ENCODE measurements around the gene RXFP2.
A peak's percentile ranks its signal among the peaks of the same experiment; 100 is the strongest.

Gene RXFP2

DNA sequence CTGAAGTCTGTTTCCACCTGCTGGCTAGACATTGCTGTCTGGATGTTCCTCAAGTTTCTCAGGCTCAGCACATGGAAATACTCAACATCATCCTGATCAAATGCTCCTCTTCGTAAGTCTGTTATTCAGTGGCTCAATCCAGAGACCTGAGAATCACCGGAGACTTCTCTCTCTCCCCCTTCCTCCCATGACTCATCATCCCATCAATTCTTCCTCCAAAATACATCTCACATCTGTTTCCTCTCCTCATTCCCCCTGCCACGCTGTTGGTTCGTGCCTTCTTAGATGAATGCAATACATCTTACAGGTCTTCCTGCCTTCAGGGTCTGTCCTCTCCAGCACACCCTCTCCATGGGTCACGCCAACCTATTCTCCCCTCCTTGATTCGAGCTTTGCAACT, 7.4 kb upstream of the RXFP2 start:
- DNase-seq (ENCODE audit: insufficient read length, low spot score) (no peak), FAIRE-seq (no peak)
- TF ChIP-seq PAX5 (IDR thresholded peaks at IDR 0.05; ENCODE audit: insufficient read depth, low read length, severe bottlenecking) (no peak), TAF1 (IDR thresholded peaks at IDR 0.05; ENCODE audit: low read depth, low read length) (no peak), SPI1 (IDR thresholded peaks at IDR 0.05; ENCODE audit: low read depth, low read length) (no peak), POU2F2 (IDR thresholded peaks at IDR 0.05; ENCODE audit: low read depth, low read length) (no peak), POLR2AphosphoS5 (IDR thresholded peaks at IDR 0.05; ENCODE audit: low read depth, low read length) (no peak), POLR2A (IDR thresholded peaks at IDR 0.05; ENCODE audit: low read depth, low read length) (no peak)

DNA sequence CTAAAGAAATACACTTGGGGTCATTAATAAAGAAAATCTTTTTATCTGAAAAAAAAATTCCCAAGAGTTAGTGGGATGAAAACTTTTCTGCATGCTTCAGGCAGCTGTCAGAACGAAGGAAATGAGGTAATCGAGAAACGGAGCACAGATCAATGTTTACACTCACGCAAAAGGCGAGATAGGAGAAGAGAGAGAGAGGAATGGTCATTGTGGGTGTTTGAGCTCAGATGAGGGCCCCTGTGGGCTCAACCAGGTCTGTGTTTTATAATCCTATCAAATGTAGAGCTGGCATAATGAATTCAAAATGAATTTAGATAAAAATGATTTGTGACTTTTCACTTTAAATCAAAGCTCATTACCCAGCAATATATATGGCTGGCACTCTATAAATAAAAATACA, 6.3 kb upstream of the RXFP2 start:
- FAIRE-seq, result no peak

DNA sequence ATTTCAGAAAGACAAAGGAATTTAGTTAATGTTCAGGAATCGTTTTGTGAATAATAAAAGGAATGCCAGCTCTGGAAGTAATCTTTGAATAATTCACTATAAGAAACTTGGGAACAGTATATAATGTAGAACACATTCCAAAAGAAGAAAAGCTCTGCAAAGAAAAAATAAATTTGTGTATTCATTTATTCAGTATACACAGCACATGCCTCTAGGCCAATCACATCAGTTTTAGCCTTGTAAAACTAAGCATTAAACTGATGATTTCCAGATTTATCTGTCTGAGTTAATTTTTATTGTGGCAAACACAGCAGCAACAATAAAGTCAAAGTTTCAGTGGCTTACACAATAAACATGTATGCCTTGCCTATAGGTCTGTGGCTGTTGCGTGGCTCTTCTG, 5.7 kb upstream of the RXFP2 start:
- DNase-seq (ENCODE audit: insufficient read length, low spot score) (no peak), FAIRE-seq (no peak)
- no peak for TF ChIP-seq POLR2AphosphoS5 (IDR thresholded peaks at IDR 0.05; ENCODE audit: low read depth, low read length)
- no peak for TF ChIP-seq TAF1 (IDR thresholded peaks at IDR 0.05; ENCODE audit: low read depth, low read length)
- TF ChIP-seq PAX5 (IDR thresholded peaks at IDR 0.05; ENCODE audit: insufficient read depth, low read length, severe bottlenecking), result no peak
- TF ChIP-seq POU2F2 (IDR thresholded peaks at IDR 0.05; ENCODE audit: low read depth, low read length), result no peak
- no peak for TF ChIP-seq SPI1 (IDR thresholded peaks at IDR 0.05; ENCODE audit: low read depth, low read length)
- TF ChIP-seq POLR2A (IDR thresholded peaks at IDR 0.05; ENCODE audit: low read depth, low read length), result no peak

More for the DNA sequence above, 6.3 kb upstream of the RXFP2 start:
- TF ChIP-seq POLR2A (IDR thresholded peaks at IDR 0.05; ENCODE audit: low read depth, low read length) (no peak), POU2F2 (IDR thresholded peaks at IDR 0.05; ENCODE audit: low read depth, low read length) (no peak), SPI1 (IDR thresholded peaks at IDR 0.05; ENCODE audit: low read depth, low read length) (no peak), POLR2AphosphoS5 (IDR thresholded peaks at IDR 0.05; ENCODE audit: low read depth, low read length) (no peak), TAF1 (IDR thresholded peaks at IDR 0.05; ENCODE audit: low read depth, low read length) (no peak), PAX5 (IDR thresholded peaks at IDR 0.05; ENCODE audit: insufficient read depth, low read length, severe bottlenecking) (no peak)
- no peak for DNase-seq (ENCODE audit: insufficient read length, low spot score)

DNA sequence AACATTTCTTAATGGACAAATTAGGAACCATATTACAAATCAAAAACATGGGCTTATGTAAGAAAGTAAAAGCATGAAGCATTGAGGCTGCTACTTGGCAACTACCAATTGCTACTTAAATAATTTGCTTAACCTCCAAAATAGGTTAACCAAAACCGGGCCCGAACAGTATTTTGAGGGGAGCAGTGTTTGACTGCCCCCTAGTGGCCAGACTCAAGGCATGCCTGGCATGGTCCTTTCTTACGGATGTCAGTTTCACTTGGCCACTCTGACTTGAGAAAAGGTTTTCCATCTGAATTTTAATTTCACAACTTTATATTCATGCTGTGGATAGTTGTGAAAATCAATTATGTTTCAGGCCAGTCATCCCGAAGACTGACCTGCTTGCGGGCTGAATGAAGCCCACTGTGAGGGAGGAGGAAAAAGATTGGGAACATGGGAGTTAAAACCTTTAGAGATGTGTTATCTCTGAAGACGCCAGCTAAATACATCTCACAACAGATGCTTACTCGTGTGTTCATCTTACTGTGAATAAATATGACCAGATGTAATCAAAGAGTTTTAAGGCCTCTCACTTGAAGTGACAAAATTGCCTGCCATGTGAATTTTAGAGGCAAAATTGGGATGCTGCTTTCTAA, 2.9 kb downstream of the RXFP2 start:
- DNase-seq (ENCODE audit: insufficient read length, low spot score) (peak; percentile 37), FAIRE-seq (peak; percentile 95)
- TF ChIP-seq PAX5 (IDR thresholded peaks at IDR 0.05; ENCODE audit: insufficient read depth, low read length, severe bottlenecking), result no peak
- TF ChIP-seq POLR2A (IDR thresholded peaks at IDR 0.05; ENCODE audit: low read depth, low read length), result no peak
- TF ChIP-seq POLR2AphosphoS5 (IDR thresholded peaks at IDR 0.05; ENCODE audit: low read depth, low read length), result no peak
- TF ChIP-seq SPI1 (IDR thresholded peaks at IDR 0.05; ENCODE audit: low read depth, low read length), result no peak
- no peak for TF ChIP-seq TAF1 (IDR thresholded peaks at IDR 0.05; ENCODE audit: low read depth, low read length)
- TF ChIP-seq POU2F2 (IDR thresholded peaks at IDR 0.05; ENCODE audit: low read depth, low read length), result no peak

DNA sequence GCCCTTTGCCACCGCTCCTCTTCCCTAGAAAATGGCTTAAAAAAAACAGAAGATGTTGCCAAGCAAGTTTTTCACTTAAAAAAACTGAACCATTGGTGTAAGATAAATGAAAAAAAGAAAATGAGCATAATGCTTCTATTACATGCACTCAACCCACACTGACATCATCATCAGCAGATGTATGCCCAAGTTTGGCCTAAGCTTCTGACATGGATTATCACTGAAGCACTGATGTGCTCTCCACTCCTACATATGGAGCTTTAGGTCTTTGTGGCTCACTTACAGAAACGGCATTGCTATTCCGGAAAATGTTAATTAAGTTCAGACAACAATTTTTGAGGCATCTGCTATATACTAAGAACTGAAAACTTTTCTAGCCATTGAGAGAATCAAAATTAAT, 8.0 kb downstream of the RXFP2 start:
- DNase-seq (ENCODE audit: insufficient read length, low spot score) (no peak), FAIRE-seq (no peak)
- no peak for TF ChIP-seq POLR2A (IDR thresholded peaks at IDR 0.05; ENCODE audit: low read depth, low read length)

DNA sequence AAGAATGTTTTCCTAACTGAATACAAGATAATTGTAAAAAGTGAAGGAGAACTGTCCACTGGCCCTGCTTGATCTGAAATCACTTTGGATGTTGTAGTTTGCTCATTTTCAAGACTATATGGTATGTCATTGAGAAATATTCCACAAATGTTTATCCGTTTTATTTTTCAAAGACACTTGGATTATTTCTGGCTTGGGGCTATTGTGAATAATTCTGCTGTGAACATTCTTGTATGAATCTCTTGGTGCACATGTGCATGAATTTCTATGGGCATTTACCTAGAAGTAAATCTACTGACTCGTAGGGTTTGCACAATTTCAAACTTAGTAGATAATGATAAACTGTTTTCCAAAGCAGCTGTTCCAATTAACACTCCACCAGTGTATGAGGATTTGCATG, 8.6 kb downstream of the RXFP2 start:
- no peak for TF ChIP-seq POLR2A (IDR thresholded peaks at IDR 0.05; ENCODE audit: low read depth, low read length)
- TF ChIP-seq SPI1 (IDR thresholded peaks at IDR 0.05; ENCODE audit: low read depth, low read length), result no peak
- TF ChIP-seq PAX5 (IDR thresholded peaks at IDR 0.05; ENCODE audit: insufficient read depth, low read length, severe bottlenecking), result no peak
- FAIRE-seq (no peak), DNase-seq (ENCODE audit: insufficient read length, low spot score) (no peak)

DNA sequence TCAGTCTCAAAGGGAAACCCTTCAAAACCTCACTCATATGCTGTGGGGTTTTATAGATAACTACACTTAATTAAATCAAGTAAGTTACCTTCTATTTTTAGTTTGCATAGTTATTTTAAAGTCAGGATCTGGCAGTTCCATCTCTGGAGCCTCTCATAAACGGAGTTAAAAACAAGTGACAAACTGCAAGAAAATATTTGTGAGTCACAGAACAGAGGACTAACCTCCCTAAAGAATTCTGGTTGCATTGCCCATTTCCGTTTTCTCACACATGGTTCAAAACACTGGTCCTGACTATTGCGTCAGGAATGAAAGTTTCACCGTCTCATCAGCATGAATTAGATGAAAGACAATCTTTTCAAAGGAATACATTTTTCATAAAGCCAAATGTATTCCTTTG, 10.6 kb downstream of the RXFP2 start:
- FAIRE-seq (no peak), DNase-seq (ENCODE audit: insufficient read length, low spot score) (no peak)
- no peak for TF ChIP-seq SPI1 (IDR thresholded peaks at IDR 0.05; ENCODE audit: low read depth, low read length)
- no peak for TF ChIP-seq TAF1 (IDR thresholded peaks at IDR 0.05; ENCODE audit: low read depth, low read length)
- no peak for TF ChIP-seq POLR2A (IDR thresholded peaks at IDR 0.05; ENCODE audit: low read depth, low read length)
- no peak for TF ChIP-seq POLR2AphosphoS5 (IDR thresholded peaks at IDR 0.05; ENCODE audit: low read depth, low read length)
- no peak for TF ChIP-seq POU2F2 (IDR thresholded peaks at IDR 0.05; ENCODE audit: low read depth, low read length)
- no peak for TF ChIP-seq PAX5 (IDR thresholded peaks at IDR 0.05; ENCODE audit: insufficient read depth, low read length, severe bottlenecking)

DNA sequence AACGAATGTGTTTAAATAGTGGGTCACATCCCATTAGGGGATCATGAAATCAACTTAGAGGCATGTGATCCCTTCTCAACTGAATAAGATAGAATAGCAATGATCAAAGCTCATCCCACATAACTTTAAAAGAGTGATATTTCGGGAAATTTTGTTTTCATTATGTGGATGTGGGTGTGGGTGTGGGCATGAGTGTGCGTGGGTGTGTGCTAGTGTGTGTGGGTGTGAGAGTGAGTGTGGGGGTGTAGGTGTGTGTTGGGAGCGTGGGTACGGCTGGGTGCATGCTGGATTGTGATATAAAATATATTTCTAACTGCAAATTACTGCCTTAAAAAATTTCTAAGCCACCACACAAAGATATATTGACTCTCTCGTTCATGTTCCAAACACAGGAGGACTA, 15.9 kb downstream of the RXFP2 start:
- no peak for DNase-seq (ENCODE audit: insufficient read length, low spot score)
- TF ChIP-seq PAX5 (IDR thresholded peaks at IDR 0.05; ENCODE audit: insufficient read depth, low read length, severe bottlenecking), result no peak
- no peak for TF ChIP-seq POLR2A (IDR thresholded peaks at IDR 0.05; ENCODE audit: low read depth, low read length)
- TF ChIP-seq POU2F2 (IDR thresholded peaks at IDR 0.05; ENCODE audit: low read depth, low read length), result no peak
- no peak for TF ChIP-seq POLR2AphosphoS5 (IDR thresholded peaks at IDR 0.05; ENCODE audit: low read depth, low read length)
- no peak for TF ChIP-seq TAF1 (IDR thresholded peaks at IDR 0.05; ENCODE audit: low read depth, low read length)
- TF ChIP-seq SPI1 (IDR thresholded peaks at IDR 0.05; ENCODE audit: low read depth, low read length), result no peak
- FAIRE-seq, result no peak

DNA sequence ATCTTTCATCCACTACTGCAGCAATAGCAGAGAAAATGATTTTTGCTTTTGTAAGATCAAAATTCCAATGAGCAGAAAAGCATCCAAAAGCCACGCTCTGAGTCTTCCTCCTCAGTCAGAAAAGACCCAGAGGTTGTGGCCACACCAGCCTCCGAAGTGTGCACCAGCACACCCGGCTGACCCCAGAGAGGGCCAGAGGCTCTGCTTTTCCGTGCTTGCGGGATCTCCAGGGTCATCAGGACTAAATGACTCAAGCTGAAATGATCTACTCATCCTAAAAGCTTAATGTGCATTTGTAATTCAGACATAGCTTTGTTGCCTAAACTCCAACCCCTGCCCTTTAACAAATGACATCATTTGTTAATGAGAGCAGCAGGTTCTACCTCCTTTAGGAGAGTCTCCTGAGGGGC, 16.5 kb downstream of the RXFP2 start:
- no peak for FAIRE-seq
- no peak for DNase-seq (ENCODE audit: insufficient read length, low spot score)

DNA sequence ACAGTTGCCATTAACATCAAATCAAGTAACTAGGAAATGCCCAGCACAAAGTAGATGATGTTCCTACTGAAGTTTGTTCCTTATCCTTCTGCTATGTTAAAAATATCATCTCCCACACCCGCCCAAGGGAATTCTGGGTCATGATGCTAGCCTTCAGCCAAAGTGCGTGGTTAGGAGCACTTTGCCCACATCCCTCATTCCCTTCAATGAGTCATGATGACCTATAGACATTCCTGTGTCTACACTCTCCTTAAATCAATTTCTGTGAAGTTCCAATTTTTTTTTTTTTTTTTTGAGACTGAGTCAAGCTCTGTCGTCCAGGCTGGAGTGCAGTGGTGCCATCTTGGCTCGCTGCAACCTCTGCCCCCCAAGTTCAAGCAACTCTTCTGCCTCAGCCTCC, 17.0 kb downstream of the RXFP2 start:
- TF ChIP-seq SPI1 (IDR thresholded peaks at IDR 0.05; ENCODE audit: low read depth, low read length) (no peak), TAF1 (IDR thresholded peaks at IDR 0.05; ENCODE audit: low read depth, low read length) (no peak), POLR2A (IDR thresholded peaks at IDR 0.05; ENCODE audit: low read depth, low read length) (no peak), POU2F2 (IDR thresholded peaks at IDR 0.05; ENCODE audit: low read depth, low read length) (no peak), POLR2AphosphoS5 (IDR thresholded peaks at IDR 0.05; ENCODE audit: low read depth, low read length) (no peak), PAX5 (IDR thresholded peaks at IDR 0.05; ENCODE audit: insufficient read depth, low read length, severe bottlenecking) (no peak)
- DNase-seq (ENCODE audit: insufficient read length, low spot score), result no peak
- FAIRE-seq, result no peak

More for the DNA sequence above, 16.5 kb downstream of the RXFP2 start:
- TF ChIP-seq POLR2AphosphoS5 (IDR thresholded peaks at IDR 0.05; ENCODE audit: low read depth, low read length), result no peak
- no peak for TF ChIP-seq POU2F2 (IDR thresholded peaks at IDR 0.05; ENCODE audit: low read depth, low read length)
- no peak for TF ChIP-seq PAX5 (IDR thresholded peaks at IDR 0.05; ENCODE audit: insufficient read depth, low read length, severe bottlenecking)
- no peak for TF ChIP-seq SPI1 (IDR thresholded peaks at IDR 0.05; ENCODE audit: low read depth, low read length)
- TF ChIP-seq POLR2A (IDR thresholded peaks at IDR 0.05; ENCODE audit: low read depth, low read length), result no peak
- no peak for TF ChIP-seq TAF1 (IDR thresholded peaks at IDR 0.05; ENCODE audit: low read depth, low read length)
